Peyer's patch (tissue), 4 donors: ENCODE results near the gene INAFM2.

ENCODE experiments used
- POLR2A ChIP-seq, 2 donors: fragments of 450-650 bp; IDR thresholded peaks; one replicate each; pipeline ENCODE4 v1.5.1; 2017; ENCODE audit warnings: antibody characterized with exemption in 2 of 2, mild to moderate bottlenecking in 2 of 2, moderate library complexity in 2 of 2
- TF ChIP-seq, protein P1 (sequence below), 6 experiments: fragments of 450-650 bp in 4 of 6; fragments of 200-600 bp in 2 of 6; sonication (generic) in 1 of 6; IDR thresholded peaks; one replicate each; pipeline ENCODE4 v1.5.1; 2017 to 2019; ENCODE audit warnings: antibody characterized with exemption in 6 of 6, mild to moderate bottlenecking in 3 of 6, moderate library complexity in 1 of 6

DNA sequence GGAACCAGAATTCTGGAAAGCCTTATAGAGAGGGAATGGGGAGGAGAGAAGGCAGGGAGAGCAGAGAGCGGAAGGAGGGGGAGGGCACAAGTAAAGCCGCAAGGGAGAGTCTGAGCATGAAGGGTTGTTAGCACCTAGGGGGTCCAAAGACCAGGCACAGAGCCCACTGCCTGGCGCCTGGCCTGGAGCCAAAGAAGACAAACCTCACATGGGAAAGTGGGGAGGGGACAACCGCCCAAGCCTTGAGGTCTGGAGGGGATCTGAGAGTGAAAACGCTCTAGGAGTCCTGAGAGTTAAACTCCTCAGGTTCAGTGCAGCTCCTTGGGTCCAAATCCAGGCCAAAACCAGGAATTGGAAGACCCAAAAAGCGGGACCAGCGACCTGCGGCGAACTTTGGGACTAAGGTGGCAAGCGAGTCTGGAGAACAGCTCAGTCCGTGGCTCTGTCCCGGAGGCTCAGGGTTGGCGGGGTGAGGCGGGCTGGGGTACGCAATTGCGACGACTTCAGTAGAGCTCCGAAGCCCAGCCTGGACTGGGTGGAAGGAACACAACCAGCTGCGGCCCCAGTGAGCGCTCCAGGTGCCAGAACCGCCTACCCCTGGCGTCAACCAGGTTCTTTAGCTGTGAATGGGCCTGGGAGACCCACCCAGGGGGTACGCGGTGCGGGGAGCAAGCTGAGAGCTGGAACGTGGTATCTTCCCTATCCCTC, 807 bp upstream of the INAFM2 start:
- TF ChIP-seq POLR2A (IDR thresholded peaks at IDR 0.05) = no peak
- TF ChIP-seq, protein P1, sequence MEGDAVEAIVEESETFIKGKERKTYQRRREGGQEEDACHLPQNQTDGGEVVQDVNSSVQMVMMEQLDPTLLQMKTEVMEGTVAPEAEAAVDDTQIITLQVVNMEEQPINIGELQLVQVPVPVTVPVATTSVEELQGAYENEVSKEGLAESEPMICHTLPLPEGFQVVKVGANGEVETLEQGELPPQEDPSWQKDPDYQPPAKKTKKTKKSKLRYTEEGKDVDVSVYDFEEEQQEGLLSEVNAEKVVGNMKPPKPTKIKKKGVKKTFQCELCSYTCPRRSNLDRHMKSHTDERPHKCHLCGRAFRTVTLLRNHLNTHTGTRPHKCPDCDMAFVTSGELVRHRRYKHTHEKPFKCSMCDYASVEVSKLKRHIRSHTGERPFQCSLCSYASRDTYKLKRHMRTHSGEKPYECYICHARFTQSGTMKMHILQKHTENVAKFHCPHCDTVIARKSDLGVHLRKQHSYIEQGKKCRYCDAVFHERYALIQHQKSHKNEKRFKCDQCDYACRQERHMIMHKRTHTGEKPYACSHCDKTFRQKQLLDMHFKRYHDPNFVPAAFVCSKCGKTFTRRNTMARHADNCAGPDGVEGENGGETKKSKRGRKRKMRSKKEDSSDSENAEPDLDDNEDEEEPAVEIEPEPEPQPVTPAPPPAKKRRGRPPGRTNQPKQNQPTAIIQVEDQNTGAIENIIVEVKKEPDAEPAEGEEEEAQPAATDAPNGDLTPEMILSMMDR (IDR thresholded peaks at IDR 0.05) = no peak
